ENCODE results near the gene AJUBA.
A peak's percentile ranks its signal among the peaks of the same experiment; 100 is the strongest.
"Not testable (repeated sequence)": the region's sequence is repeated elsewhere in the genome, so short reads cannot be mapped to it uniquely, and the experiment has no call there.

The AJUBA gene

DNA sequence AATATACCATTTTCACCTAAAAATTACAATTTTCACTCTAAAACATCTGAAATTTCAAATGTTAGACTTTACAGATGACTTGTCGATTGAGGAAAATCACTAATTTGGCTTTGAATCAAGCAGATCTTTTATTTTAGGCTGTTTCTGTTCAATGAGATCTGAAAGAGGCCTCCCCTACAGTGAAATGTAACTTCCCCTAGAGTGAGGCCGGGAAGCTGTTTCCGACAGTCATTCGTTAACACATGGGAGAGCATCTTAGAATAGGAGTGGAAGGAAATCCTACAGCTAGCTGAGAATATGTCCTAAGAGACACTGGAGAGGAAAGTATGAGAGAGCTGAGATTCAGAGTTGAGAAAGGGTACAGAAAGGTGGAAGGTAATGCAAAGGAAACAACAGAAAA is 33.3 kb upstream of the AJUBA start:
- no peak overlapping the region for H3K4me3 ChIP-seq (ENCODE audit: low read depth in 1 of 2, low read length in 2 of 2)
- no peaks in the 10 kb centered on the region for H3K79me2 ChIP-seq (ENCODE audit: insufficient read depth, low read length)
- no peaks in the 10 kb centered on the region for H4K20me1 ChIP-seq (ENCODE audit: insufficient read depth, low read length)
- no peak overlapping the region for H3K9ac ChIP-seq (ENCODE audit: low read depth, low read length)
- ATAC-seq (ENCODE audit: insufficient read depth, low read depth) (no peak), DNase-seq (no peak)
- H2AFZ ChIP-seq (ENCODE audit: low read depth, low read length): no peak overlapping the region
- no peaks in the 10 kb centered on the region for H3K9me3 ChIP-seq (ENCODE audit: insufficient read depth, low read length, severe bottlenecking)
- H3K36me3 ChIP-seq (ENCODE audit: insufficient read depth, low read length): no peaks in the 10 kb centered on the region
- no peak overlapping the region for H3K4me2 ChIP-seq (ENCODE audit: insufficient read depth, low read length)
- no peaks in the 10 kb centered on the region for H3K27me3 ChIP-seq (ENCODE audit: insufficient read depth, low read length, poor library complexity)
- H3K4me1 ChIP-seq (ENCODE audit: insufficient read depth, low read length): no peaks in the 10 kb centered on the region
- no peak for TF ChIP-seq EZH2 (IDR thresholded peaks at IDR 0.05; ENCODE audit: borderline replicate concordance, low read depth, low read length, severe bottlenecking)
- TF ChIP-seq, protein P1, sequence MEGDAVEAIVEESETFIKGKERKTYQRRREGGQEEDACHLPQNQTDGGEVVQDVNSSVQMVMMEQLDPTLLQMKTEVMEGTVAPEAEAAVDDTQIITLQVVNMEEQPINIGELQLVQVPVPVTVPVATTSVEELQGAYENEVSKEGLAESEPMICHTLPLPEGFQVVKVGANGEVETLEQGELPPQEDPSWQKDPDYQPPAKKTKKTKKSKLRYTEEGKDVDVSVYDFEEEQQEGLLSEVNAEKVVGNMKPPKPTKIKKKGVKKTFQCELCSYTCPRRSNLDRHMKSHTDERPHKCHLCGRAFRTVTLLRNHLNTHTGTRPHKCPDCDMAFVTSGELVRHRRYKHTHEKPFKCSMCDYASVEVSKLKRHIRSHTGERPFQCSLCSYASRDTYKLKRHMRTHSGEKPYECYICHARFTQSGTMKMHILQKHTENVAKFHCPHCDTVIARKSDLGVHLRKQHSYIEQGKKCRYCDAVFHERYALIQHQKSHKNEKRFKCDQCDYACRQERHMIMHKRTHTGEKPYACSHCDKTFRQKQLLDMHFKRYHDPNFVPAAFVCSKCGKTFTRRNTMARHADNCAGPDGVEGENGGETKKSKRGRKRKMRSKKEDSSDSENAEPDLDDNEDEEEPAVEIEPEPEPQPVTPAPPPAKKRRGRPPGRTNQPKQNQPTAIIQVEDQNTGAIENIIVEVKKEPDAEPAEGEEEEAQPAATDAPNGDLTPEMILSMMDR (IDR thresholded peaks at IDR 0.05; ENCODE audit: borderline replicate concordance, extremely low read depth, low read length, poor library complexity, severe bottlenecking): no peak
- H3K27ac ChIP-seq (ENCODE audit: low read length): no peak overlapping the region

DNA sequence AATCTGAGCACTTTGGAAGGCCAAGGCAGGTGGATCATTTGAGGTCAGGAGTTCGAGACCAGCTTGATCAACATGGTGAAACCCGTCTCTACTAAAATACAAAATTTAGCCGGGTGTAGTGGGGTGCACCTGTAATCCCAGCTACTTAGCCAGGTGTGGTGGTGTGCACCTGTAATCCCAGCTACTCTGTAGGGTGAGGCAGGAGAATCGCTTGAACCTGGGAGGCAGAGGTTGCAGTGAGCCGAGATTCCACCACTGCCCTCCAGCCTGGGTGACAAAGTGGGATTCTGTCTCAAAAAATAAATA is 31.4 kb upstream of the AJUBA start:
- H3K79me2 ChIP-seq (ENCODE audit: insufficient read depth, low read length); H3K27me3 ChIP-seq (ENCODE audit: insufficient read depth, low read length, poor library complexity); DNase-seq; H3K36me3 ChIP-seq (ENCODE audit: insufficient read depth, low read length); H3K4me3 ChIP-seq (ENCODE audit: low read depth in 1 of 2, low read length in 2 of 2); H3K4me2 ChIP-seq (ENCODE audit: insufficient read depth, low read length); H4K20me1 ChIP-seq (ENCODE audit: insufficient read depth, low read length); H3K9ac ChIP-seq (ENCODE audit: low read depth, low read length); H2AFZ ChIP-seq (ENCODE audit: low read depth, low read length); H3K27ac ChIP-seq (ENCODE audit: low read length); H3K9me3 ChIP-seq (ENCODE audit: insufficient read depth, low read length, severe bottlenecking); ATAC-seq (ENCODE audit: insufficient read depth, low read depth): not testable (repeated sequence)
- peaks cover 15% of the 10 kb centered on the region for H3K4me1 ChIP-seq (ENCODE audit: insufficient read depth, low read length)

DNA sequence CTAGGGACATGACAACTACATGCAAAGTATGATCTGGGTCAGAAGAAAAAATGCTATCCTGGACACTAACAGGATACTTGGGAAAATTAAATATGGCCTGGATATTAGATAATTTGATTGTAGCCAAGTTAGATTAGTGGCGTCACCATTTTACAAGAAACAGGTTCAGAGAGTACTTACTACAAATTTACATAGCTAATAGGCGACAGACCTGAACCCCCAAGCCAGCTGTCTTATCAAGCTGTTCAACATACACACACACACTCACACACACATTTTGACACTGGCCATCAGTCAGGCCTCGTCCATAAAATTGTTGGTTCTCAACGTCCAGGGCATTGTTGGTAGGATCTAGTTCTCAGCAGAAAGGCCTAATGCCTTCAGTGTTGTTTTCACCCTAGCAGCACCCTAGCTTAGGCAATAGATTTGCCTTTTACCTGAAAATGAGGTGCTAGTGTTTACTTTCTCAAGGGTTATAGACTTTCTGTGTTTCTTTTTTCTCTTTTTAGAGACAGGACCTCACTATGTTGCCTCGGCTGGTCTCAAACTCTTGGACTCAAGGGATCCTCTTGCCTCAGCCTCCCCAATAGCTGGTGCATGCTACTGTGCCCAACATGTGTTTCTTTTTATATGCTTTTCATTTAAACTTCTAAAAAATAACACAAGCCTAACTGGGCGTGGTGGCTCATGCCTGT is 30.9 kb upstream of the AJUBA start:
- Histone ChIP-seq H3K27ac (ENCODE audit: low read length) (no peak overlapping the region), H2AFZ (ENCODE audit: low read depth, low read length) (no peak overlapping the region), H3K9ac (ENCODE audit: low read depth, low read length) (no peak overlapping the region)

DNA sequence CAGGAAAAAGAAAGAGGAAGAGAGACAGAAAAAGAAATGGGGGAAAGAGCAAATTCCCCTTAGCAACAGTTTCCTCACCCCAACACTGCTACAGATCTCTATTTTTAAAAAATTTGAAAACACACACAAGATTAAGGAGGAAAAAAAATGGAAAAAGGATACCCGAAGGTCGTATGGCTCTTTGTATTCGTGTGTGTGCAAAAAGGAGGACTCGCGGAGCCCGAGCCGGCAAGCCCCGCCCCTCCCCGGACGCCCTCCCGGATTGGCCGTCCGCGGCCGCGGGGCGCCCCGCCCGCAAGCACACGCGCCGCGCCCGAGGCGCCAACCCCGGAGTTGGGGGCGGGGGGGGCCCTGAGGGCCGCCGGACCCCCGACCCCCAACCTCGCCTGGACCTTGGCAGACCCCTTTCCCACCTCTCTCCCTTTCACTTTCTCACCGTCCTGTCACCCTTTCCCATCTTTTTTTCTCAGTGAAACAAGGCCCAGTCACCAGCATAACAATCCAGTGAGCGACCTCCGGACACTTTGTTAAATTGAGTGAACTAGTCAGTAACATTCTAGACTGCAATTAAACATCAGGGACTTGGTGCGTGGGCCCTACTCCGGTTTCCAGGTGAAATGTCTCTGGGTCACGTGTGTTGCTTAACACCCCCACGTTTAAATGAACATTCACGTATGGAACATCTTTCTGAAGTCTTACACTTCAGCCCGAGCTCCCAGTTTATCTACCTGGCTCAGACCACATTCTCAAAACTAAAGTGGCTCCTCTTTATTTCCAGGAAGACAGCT is 27.8 kb upstream of the AJUBA start, which contains the start of gene C14orf93:
Gene C14orf93 (minus strand): TSS at position 205 of the 788 bp plus-strand sequence. CDS start 11,120 bp downstream, outside the sequence.
- Histone ChIP-seq H2AFZ (ENCODE audit: low read depth, low read length) (peak within 1 kb of the TSS; percentile 98), H3K4me3 (ENCODE audit: low read depth in 1 of 2, low read length in 2 of 2) (peak within 1 kb of the TSS; percentile 39 to 61; a peak in 3 of 4 replicates), H4K20me1 (ENCODE audit: insufficient read depth, low read length) (no peaks in the 10 kb centered on the region), H3K79me2 (ENCODE audit: insufficient read depth, low read length) (peaks cover 29% of the 10 kb centered on the region), H3K4me2 (ENCODE audit: insufficient read depth, low read length) (peak within 1 kb of the TSS; percentile 72), H3K27me3 (ENCODE audit: insufficient read depth, low read length, poor library complexity) (no peaks in the 10 kb centered on the region), H3K36me3 (ENCODE audit: insufficient read depth, low read length) (no peaks in the 10 kb centered on the region), H3K27ac (ENCODE audit: low read length) (peak within 1 kb of the TSS; percentile 100), H3K9me3 (ENCODE audit: insufficient read depth, low read length, severe bottlenecking) (no peaks in the 10 kb centered on the region), H3K9ac (ENCODE audit: low read depth, low read length) (peak within 1 kb of the TSS; percentile 72), H3K4me1 (ENCODE audit: insufficient read depth, low read length) (peaks cover 42% of the 10 kb centered on the region)
- no peak for TF ChIP-seq EZH2 (IDR thresholded peaks at IDR 0.05; ENCODE audit: borderline replicate concordance, low read depth, low read length, severe bottlenecking)
- TF ChIP-seq, protein P1 (IDR thresholded peaks at IDR 0.05; ENCODE audit: borderline replicate concordance, extremely low read depth, low read length, poor library complexity, severe bottlenecking): no peak
- ATAC-seq (ENCODE audit: insufficient read depth, low read depth) (peak; percentile 44), DNase-seq (peak; percentile 87)

More for the DNA sequence above, 30.9 kb upstream of the AJUBA start:
- no peaks in the 10 kb centered on the region for H3K27me3 ChIP-seq (ENCODE audit: insufficient read depth, low read length, poor library complexity)
- no peak overlapping the region for H3K4me2 ChIP-seq (ENCODE audit: insufficient read depth, low read length)
- H4K20me1 ChIP-seq (ENCODE audit: insufficient read depth, low read length): no peaks in the 10 kb centered on the region
- no peak overlapping the region for H3K4me3 ChIP-seq (ENCODE audit: low read depth in 1 of 2, low read length in 2 of 2)
- ATAC-seq (ENCODE audit: insufficient read depth, low read depth): no peak
- no peak for TF ChIP-seq EZH2 (IDR thresholded peaks at IDR 0.05; ENCODE audit: borderline replicate concordance, low read depth, low read length, severe bottlenecking)
- TF ChIP-seq, protein P1 (IDR thresholded peaks at IDR 0.05; ENCODE audit: borderline replicate concordance, extremely low read depth, low read length, poor library complexity, severe bottlenecking): no peak
- peaks cover 12% of the 10 kb centered on the region for H3K79me2 ChIP-seq (ENCODE audit: insufficient read depth, low read length)
- no peaks in the 10 kb centered on the region for H3K36me3 ChIP-seq (ENCODE audit: insufficient read depth, low read length)
- no peak for DNase-seq
- H3K9me3 ChIP-seq (ENCODE audit: insufficient read depth, low read length, severe bottlenecking): no peaks in the 10 kb centered on the region
- peaks cover 20% of the 10 kb centered on the region for H3K4me1 ChIP-seq (ENCODE audit: insufficient read depth, low read length)
